GM12864 (cell line): ENCODE measurements around the gene CD200R1L.

Experiments
- DNase-seq: peaks from one replicate; pipeline ENCODE4 v3.0.0-alpha.2; 2011; ENCODE audit warnings: low read depth
- H3K4me3 ChIP-seq: 2 replicates; pipeline ENCODE4 v1.5.1; 2011; ENCODE audit warnings: mild to moderate bottlenecking, low read depth, low read length, control low read depth
- CTCF ChIP-seq: IDR thresholded peaks from 2 replicates; pipeline ENCODE4 v1.5.1; 2011; ENCODE audit warnings: low read depth, mild to moderate bottlenecking, moderate library complexity, low read length, control low read depth, inconsistent platforms; ENCODE audit errors: missing control alignments

CD200R1L gene

GRCh38 chr3:112810561-112810960 lies 36.1 kb downstream of the CD200R1L start:
- H3K4me3 ChIP-seq = no peak overlapping the region
- DNase-seq = no peak
- no peak for TF ChIP-seq CTCF

- no peak overlapping the region for H3K4me3 ChIP-seq
- no peak for DNase-seq
- no peak for TF ChIP-seq CTCF
Observed at GRCh38 chr3:112808136-112808535, 38.5 kb downstream of the CD200R1L start.

GRCh38 chr3:112807685-112808084 lies 39.0 kb downstream of the CD200R1L start:
- DNase-seq = no peak

GRCh38 chr3:112806903-112807302 lies 39.8 kb downstream of the CD200R1L start:
- DNase-seq = no peak
- TF ChIP-seq CTCF = no peak
- no peak overlapping the region for H3K4me3 ChIP-seq

More at GRCh38 chr3:112807685-112808084, 39.0 kb downstream of the CD200R1L start:
- TF ChIP-seq CTCF = no peak
- H3K4me3 ChIP-seq = no peak overlapping the region

GRCh38 chr3:112805126-112805525 lies 41.5 kb downstream of the CD200R1L start:
- TF ChIP-seq CTCF = no peak
- no peak for DNase-seq
- H3K4me3 ChIP-seq = no peak overlapping the region

- no peak for TF ChIP-seq CTCF
- no peak overlapping the region for H3K4me3 ChIP-seq
- DNase-seq = no peak
Observed at GRCh38 chr3:112804021-112804420, 42.6 kb downstream of the CD200R1L start.

- H3K4me3 ChIP-seq = no peak overlapping the region
- TF ChIP-seq CTCF = no peak
- DNase-seq = no peak
Observed at GRCh38 chr3:112803467-112803866, 43.2 kb downstream of the CD200R1L start.
